Chondrocyte (in vitro differentiated cells): ENCODE results near the gene DIAPH2. TPM values are rescaled to one million over a fixed set of nuclear protein-coding genes. Genes with fewer than 3 reads are reported as not detected.

Source experiments
- DNase-seq: peaks from one replicate; pipeline ENCODE4 v3.0.0; 2021; ENCODE audit warnings: mixed read lengths, low spot score
- H3K27ac Mint-ChIP-seq: one replicate; pipeline ENCODE4 v1.8.0; 2021; ENCODE audit warnings: mild to moderate bottlenecking, moderate library complexity, mixed read lengths; ENCODE audit not compliant: unreplicated experiment
- H3K27me3 Mint-ChIP-seq: 2 replicates; pipeline ENCODE4 v1.8.0; 2021; ENCODE audit warnings: low read depth, mixed read lengths
- H3K36me3 Mint-ChIP-seq: 2 replicates; pipeline ENCODE4 v1.8.0; 2021; ENCODE audit warnings: low read depth, mixed read lengths
- H3K4me1 Mint-ChIP-seq: 2 replicates; pipeline ENCODE4 v1.8.0; 2021; ENCODE audit warnings: low read depth, mild to moderate bottlenecking, mixed read lengths
- H3K4me3 Mint-ChIP-seq: one replicate; pipeline ENCODE4 v1.8.0; 2021; ENCODE audit warnings: mild to moderate bottlenecking, moderate library complexity, mixed read lengths; ENCODE audit not compliant: unreplicated experiment
- H3K9me3 Mint-ChIP-seq: 2 replicates; pipeline ENCODE4 v1.8.0; 2021; ENCODE audit warnings: low read depth, mixed read lengths
- total RNA-seq: library from RNA; stranded (reverse); gene quantifications from 3 replicates; pipeline ENCODE4 v1.2.1, GENCODE V29; 2021
- TF ChIP-seq, protein P1 (sequence below): fragments of 200-600 bp; sonication (generic); IDR thresholded peaks from 2 replicates; pipeline ENCODE4 v1.5.0; 2021; ENCODE audit warnings: antibody characterized with exemption, mild to moderate bottlenecking, moderate library complexity

The DIAPH2 gene
- total RNA-seq, 1 donor from 2014 or later = 14.5 TPM

DNA sequence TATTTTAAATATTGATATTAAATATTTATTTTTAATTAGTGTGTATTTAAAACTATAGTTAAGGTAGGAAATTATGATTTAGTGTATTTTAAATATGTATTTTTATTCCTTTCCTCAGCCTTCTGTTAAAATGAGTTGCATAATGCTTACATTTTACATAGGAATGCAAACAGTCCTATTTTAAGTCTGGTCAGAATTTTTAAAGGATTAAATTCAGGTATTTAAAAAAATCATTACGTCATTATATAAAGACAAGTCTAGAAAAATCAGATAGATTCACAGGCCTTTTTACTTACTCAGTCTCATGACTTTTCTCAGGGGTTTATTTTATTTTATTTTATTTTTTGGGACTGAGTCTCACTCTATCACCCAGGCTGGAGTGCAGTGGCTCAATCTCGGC lies 148.7 kb downstream of the DIAPH2 start:
- Mint-ChIP-seq H3K36me3 (no peaks in the 10 kb centered on the region), H3K27ac (peak overlapping the region; percentile 71), H3K27me3 (no peaks in the 10 kb centered on the region), H3K9me3 (no peaks in the 10 kb centered on the region), H3K4me1 (peaks cover 16% of the 10 kb centered on the region), H3K4me3 (no peak overlapping the region)
- TF ChIP-seq, protein P1, sequence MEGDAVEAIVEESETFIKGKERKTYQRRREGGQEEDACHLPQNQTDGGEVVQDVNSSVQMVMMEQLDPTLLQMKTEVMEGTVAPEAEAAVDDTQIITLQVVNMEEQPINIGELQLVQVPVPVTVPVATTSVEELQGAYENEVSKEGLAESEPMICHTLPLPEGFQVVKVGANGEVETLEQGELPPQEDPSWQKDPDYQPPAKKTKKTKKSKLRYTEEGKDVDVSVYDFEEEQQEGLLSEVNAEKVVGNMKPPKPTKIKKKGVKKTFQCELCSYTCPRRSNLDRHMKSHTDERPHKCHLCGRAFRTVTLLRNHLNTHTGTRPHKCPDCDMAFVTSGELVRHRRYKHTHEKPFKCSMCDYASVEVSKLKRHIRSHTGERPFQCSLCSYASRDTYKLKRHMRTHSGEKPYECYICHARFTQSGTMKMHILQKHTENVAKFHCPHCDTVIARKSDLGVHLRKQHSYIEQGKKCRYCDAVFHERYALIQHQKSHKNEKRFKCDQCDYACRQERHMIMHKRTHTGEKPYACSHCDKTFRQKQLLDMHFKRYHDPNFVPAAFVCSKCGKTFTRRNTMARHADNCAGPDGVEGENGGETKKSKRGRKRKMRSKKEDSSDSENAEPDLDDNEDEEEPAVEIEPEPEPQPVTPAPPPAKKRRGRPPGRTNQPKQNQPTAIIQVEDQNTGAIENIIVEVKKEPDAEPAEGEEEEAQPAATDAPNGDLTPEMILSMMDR = no peak
- no peak for DNase-seq

DNA sequence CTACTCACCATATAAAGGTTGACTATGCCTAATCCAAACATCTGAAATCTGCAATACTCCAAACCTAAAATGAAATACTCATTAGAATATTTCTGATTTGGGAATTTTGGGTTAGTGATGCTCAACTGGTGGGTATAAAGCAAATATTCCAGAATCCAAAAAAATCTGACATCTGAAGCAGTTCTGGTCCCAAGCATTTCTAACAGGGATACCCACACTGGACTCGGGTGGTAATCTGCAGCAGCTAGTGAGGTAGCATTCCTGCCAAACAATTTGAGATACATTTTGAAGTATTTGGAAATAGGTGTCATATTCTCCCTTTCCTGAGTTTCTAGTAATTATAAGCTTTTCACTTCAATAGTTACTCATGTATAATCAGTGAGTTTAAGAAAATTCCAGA lies 149.5 kb downstream of the DIAPH2 start:
- H3K9me3 Mint-ChIP-seq = no peaks in the 10 kb centered on the region
- TF ChIP-seq, protein P1 = no peak
- H3K4me3 Mint-ChIP-seq = no peak overlapping the region
- H3K36me3 Mint-ChIP-seq = no peaks in the 10 kb centered on the region
- no peak for DNase-seq
- peaks cover 16% of the 10 kb centered on the region for H3K4me1 Mint-ChIP-seq
- H3K27me3 Mint-ChIP-seq = no peaks in the 10 kb centered on the region
- no peak overlapping the region for H3K27ac Mint-ChIP-seq

DNA sequence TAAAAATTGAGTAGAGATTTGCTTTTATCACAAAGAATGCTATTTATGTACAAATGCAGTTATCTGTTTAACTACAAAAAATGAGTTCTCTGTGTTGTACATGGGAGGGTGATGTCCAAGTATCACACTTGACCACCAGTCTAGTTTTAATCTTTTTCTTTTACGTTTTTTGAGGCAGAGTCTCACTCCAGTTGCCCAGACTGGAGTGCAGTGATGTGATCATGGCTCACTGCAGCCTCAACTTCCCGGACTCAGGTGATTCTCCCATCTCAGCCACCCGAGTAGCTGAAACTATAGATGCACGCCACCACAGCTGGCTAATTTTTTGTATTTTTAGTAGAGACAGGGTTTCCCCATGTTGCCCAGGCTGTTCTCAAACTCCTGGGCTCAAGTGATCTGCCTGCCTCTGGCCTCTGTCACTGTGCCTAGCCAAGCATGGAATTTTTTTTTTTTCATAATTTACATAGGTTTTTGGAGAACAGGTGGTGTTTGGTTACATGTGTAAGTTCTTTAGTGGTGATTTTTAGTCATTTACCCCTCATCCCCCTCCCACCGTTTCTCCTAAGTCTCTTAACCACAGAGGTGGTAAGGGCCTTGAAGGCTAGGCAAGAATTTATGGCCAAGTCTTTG lies 151.1 kb downstream of the DIAPH2 start:
- peaks cover 16% of the 10 kb centered on the region for H3K4me1 Mint-ChIP-seq
- no peaks in the 10 kb centered on the region for H3K36me3 Mint-ChIP-seq
- DNase-seq = no peak
- no peak overlapping the region for H3K4me3 Mint-ChIP-seq
- TF ChIP-seq, protein P1 = no peak
- H3K9me3 Mint-ChIP-seq = no peaks in the 10 kb centered on the region
- no peak overlapping the region for H3K27ac Mint-ChIP-seq
- no peaks in the 10 kb centered on the region for H3K27me3 Mint-ChIP-seq

DNA sequence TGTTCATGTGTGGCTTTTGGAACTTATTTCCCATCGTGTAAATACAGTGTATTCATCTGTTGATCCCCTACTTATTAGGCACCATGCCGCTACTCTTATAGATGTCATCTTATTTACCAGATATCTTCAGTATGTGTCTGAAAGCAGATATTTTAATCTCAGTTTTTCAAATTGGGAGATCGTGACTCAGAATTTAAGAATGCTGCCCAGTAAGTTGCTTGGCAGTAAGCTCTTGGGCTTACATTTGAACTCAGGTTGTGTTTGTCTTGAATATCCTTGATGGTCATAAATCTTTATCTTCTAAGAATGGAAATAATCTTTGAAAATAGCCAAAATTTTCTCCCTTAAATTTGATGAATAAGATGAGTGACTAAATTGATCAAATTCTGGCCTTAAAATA lies 153.2 kb downstream of the DIAPH2 start:
- Mint-ChIP-seq H3K4me3 (no peak overlapping the region), H3K27me3 (no peaks in the 10 kb centered on the region), H3K36me3 (no peaks in the 10 kb centered on the region), H3K4me1 (peaks cover 12% of the 10 kb centered on the region), H3K27ac (no peak overlapping the region), H3K9me3 (no peaks in the 10 kb centered on the region)
- no peak for DNase-seq
- TF ChIP-seq, protein P1 = no peak

DNA sequence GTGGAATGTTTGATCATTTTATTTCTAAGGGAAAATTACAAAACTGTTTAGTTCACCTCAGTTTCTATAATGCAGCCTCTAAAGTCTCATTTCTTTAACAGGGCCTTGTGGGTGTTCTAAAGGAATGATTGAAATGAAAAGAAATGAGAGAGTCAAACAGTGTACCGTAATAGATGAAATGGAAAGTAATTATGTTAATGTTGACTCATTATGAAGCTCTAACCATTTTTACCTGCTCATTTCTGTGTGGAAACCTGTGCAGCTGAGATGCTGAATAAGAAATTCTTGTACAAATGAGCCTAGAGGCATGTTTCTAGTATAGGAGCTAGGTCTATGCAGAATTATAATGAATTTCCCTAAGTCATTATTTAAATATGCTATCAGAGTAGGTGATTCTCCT lies 153.9 kb downstream of the DIAPH2 start:
- no peaks in the 10 kb centered on the region for H3K36me3 Mint-ChIP-seq
- H3K4me1 Mint-ChIP-seq = peaks cover 7% of the 10 kb centered on the region
- H3K9me3 Mint-ChIP-seq = no peaks in the 10 kb centered on the region
- no peak overlapping the region for H3K27ac Mint-ChIP-seq
- no peak for DNase-seq
- TF ChIP-seq, protein P1 = no peak
- no peaks in the 10 kb centered on the region for H3K27me3 Mint-ChIP-seq
- H3K4me3 Mint-ChIP-seq = no peak overlapping the region
